Right cardiac atrium (tissue), 5 donors: Measurements from ENCODE around the gene LPCAT1. TPM values are rescaled to one million over a fixed set of nuclear protein-coding genes. Genes with fewer than 3 reads are reported as not detected.

Experiments
- ATAC-seq, 2 donors: fragments of 200-7000 bp; cut with Tn5 transposase; one replicate each; pipeline versions ENCODE4 v1.8.0 to v1.9.1; 2020; ENCODE audit warnings: moderate library complexity in 2 of 2, mild to moderate bottlenecking in 1 of 2
- DNase-seq, 3 donors: peaks; one replicate each; pipeline ENCODE4 v3.0.0-alpha.2; 2020
- H3K27ac ChIP-seq: one replicate; pipeline ENCODE4 v1.5.1; 2013; ENCODE audit warnings: mild to moderate bottlenecking, low read length, control low read depth, moderate library complexity
- H3K27me3 ChIP-seq: one replicate; pipeline ENCODE4 v1.6.1; 2013; ENCODE audit not compliant: control insufficient read depth, insufficient read depth
- H3K4me1 ChIP-seq: one replicate; pipeline ENCODE4 v1.6.1; 2013; ENCODE audit warnings: low read length; ENCODE audit not compliant: control insufficient read depth, insufficient read depth
- H3K4me3 ChIP-seq: one replicate; pipeline ENCODE4 v1.5.1; 2013; ENCODE audit warnings: low read length, control low read depth
- H3K9me3 ChIP-seq: one replicate; pipeline ENCODE4 v1.6.1; 2013; ENCODE audit warnings: low read length; ENCODE audit not compliant: control insufficient read depth
- WGBS: extraction: QIAGEN DNeasy Blood & Tissue Kit; methylation state at CpG from one replicate; pipeline ENCODE4 v1.1.7; 2013; 5-methylcytosine and 5-hydroxymethylcytosine counted together
- intact Hi-C, 4 donors: fragments of 100-400 bp; cut with DNase I; formaldehyde crosslinking; loops; one replicate each; pipeline versions ENCODE4 v1.11.0 to v1.14.0; 2022 to 2023
- microRNA-seq, 2 donors: library from miRNA; unstranded; fragments of <30 nt; microRNA quantifications; one replicate each; pipeline ENCODE4 v1.2.0, GENCODE V29; 2020 to 2021
- polyA plus RNA-seq: library from polyadenylated mRNA; stranded (reverse); fragments of 200-250 nt; gene quantifications from one replicate; pipeline ENCODE4 v1.2.3, GENCODE V29; 2013
- total RNA-seq, 4 donors: library from RNA; stranded (reverse); fragmentation: NEBNext Ultra II Directional; extraction: Animal tissue kit (Norgen Biotek cat#: 25700); gene quantifications; one replicate each; pipeline ENCODE4 v1.2.1, GENCODE V29; 2021
- donor health status: healthy with polysubstance abuse.
- donor health status: DM: no; HTN: yes; CAD: no.
- donor health status: DM: no; HTN: no; CAD: no.
- donor health status: DM: no; HTN: yes; CAD: no; lungs with severe emphysema.
- donor health status: DM: yes; HTN: yes; CAD: no.

Gene LPCAT1
- total and polyA plus RNA-seq, 5 donors = 11.0 to 19.7 (median 15.6) TPM

DNA sequence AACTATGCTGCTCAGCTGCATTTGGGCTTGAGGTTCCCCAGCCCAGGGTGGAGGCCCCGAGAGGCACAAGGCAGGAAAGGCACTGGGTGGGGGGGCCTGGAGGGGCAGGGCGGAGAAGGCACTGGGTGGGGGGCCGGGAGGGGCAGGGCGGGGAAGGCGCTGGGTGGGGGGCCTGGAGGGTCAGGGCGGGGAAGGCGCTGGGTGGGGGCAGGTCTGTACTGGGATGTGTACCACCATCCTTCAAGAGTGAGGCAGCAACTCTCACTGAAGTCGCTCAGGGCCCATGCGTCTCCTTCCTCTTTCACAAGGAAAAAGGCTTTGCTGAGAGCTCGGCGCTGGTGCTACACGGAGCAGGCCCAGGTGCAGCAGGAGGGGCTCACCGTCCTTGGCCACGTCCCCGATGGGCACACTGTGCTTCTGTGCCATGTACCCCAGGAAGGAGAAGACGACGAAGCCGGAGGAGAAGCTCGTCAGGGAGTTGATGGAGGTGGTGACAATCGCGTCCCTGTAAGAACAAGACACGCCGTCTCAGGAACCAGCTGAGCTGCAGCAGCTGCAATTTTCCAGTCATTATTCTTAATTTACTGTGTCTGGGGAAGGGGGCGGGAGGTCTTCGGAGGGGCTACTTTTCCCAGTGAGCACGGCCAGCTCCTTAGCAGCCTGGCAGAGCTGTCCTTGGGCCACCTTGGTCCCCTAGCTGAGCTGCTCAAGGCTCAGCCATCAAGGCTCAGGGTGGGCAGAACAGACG is 109.3 kb downstream of the LPCAT1 start:
- 63% methylated on average over 27 of the region's 27 CpGs for WGBS
- DNase-seq (peak in 1 of 3 donors; percentile 50), ATAC-seq (peak in 1 of 2 donors; percentile 70)
- no peaks in the 10 kb centered on the region for H3K9me3 ChIP-seq
- H3K27ac ChIP-seq = no peak overlapping the region
- H3K27me3 ChIP-seq = no peaks in the 10 kb centered on the region
- H3K4me1 ChIP-seq = no peaks in the 10 kb centered on the region
- intact Hi-C loops = no loop called here
- no peak overlapping the region for H3K4me3 ChIP-seq

DNA sequence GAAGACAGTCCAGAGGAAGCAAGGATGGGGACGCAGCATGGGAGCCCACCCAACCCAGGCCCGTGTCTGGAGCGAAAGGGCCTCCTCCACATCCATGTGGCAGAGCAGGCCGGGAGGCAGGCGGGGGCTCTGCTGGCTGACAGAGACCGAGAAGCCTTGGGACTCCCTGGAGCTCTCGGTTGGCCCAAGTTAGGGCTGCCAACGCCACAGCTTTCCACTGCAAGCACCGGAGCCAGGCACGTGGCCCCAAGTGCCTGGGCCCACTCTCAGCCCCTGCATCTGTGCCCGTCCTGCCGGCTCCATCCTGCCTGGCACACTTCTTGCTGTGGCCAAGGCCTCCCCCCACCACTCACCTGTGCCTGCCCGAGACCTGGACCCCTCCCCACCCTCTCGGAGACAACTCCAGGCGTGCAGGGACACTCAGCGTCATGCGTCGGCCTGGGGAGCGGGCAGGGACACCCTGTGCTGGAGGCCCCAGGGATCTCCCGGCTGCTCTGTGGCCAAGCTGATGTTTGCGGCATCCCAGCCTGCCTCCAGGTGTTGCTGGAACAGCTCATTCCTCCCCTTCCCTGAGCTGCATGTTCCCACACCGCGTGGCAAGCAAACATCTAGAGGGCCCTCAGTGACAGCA is 110.0 kb downstream of the LPCAT1 start:
- H3K27me3 ChIP-seq = no peaks in the 10 kb centered on the region
- ATAC-seq = no peak

DNA sequence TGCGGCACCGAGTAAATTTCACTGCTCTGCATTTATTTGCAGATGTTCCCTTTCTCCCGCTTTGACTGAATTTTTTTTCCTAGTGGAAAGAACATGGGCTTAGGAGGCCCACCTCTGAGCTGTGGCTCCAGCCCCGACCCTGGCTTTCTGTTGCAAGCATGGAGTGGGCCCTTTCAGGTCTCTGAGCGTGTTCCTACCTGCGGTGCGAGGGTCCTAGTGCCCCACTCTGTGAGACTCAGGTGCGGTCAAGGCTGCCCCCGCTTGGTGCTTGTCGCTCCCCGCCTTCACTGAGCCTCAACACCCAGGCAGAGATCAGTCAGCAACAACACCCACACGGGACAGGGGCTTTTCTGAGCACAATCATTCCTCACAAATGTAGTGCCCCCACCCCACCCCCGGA is 110.5 kb downstream of the LPCAT1 start:
- H3K4me1 ChIP-seq = no peaks in the 10 kb centered on the region
- H3K4me3 ChIP-seq = no peak overlapping the region
- intact Hi-C loops = no loop called here
- DNase-seq = no peak
- ATAC-seq = no peak
- H3K9me3 ChIP-seq = no peaks in the 10 kb centered on the region
- no peak overlapping the region for H3K27ac ChIP-seq
- 45% methylated on average over 13 of the region's 13 CpGs for WGBS
- H3K27me3 ChIP-seq = no peaks in the 10 kb centered on the region

More for the DNA sequence above, 110.0 kb downstream of the LPCAT1 start:
- intact Hi-C loops = no loop called here
- Histone ChIP-seq H3K4me1 (no peaks in the 10 kb centered on the region), H3K4me3 (no peak overlapping the region), H3K27ac (no peak overlapping the region), H3K9me3 (no peaks in the 10 kb centered on the region)
- 73% methylated on average over 23 of the region's 23 CpGs for WGBS
- no peak for DNase-seq

DNA sequence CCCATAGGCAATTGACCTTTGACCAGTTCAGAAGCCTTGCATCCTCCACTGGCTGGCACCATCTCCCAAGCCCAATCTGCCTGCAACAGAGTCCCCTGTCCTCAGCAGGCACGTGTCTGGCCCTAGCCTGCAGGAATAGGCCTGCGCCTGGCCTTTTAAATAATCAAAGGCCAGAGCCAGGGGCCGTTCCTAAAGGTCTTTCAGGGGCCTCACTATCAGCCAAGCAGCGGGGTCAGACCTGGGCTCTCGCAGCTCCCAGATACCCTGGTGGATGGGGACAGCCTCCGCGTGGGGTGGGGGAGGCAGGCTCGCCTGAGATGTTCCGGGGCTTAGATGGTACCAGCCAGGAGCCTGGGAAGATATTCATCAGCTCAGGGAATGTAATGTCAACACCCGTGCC is 111.1 kb downstream of the LPCAT1 start:
- Histone ChIP-seq H3K27ac (no peak overlapping the region), H3K4me1 (no peaks in the 10 kb centered on the region), H3K27me3 (no peaks in the 10 kb centered on the region), H3K4me3 (no peak overlapping the region), H3K9me3 (no peaks in the 10 kb centered on the region)
- no peak for DNase-seq
- ATAC-seq = no peak
- intact Hi-C loops = no loop called here
- 31% methylated on average over 10 of the region's 10 CpGs for WGBS

DNA sequence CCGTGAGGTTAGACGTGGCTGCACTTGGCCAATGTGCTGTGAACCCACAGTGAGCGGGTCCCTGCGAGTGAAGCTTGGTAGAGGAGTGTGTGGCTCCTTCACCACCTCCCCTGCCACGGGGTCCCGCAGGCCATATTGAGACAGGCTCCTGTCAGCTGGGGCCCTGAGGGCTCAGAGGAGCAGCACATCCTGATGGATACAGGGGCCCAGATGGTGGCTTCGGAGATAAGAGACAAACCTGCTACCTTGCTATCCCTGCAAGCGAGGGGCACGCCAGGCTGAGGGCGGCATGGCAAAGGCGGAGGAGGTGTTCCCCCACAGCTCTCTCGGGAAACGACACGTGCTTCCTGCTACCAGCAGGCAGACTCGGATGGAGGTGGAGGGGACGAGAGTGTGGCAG is 111.6 kb downstream of the LPCAT1 start:
- H3K9me3 ChIP-seq = no peaks in the 10 kb centered on the region
- ATAC-seq = no peak
- WGBS = 46% methylated on average over 16 of the region's 16 CpGs
- no peaks in the 10 kb centered on the region for H3K4me1 ChIP-seq
- no peaks in the 10 kb centered on the region for H3K27me3 ChIP-seq
- H3K27ac ChIP-seq = no peak overlapping the region
- DNase-seq = no peak
- H3K4me3 ChIP-seq = no peak overlapping the region
- intact Hi-C loops = no loop called here

Small RNA genes lying within 50 kb of the gene (microRNA-seq; reads per million reads assigned to microRNA genes)
- 0 reads per million in 2 donors for gene MIR6075

Other genes with a start within 250 kb of the LPCAT1 start
- gene TERT, start 228.9 kb downstream of the LPCAT1 start, total RNA-seq = not detected
- gene TERT, start 228.9 kb downstream of the LPCAT1 start, polyA plus RNA-seq = not detected
- 10 to 100 TPM; 43.9 to 62.7 (median 50.0) TPM for gene CLPTM1L, start 178.9 kb downstream of the LPCAT1 start, total RNA-seq
- gene CLPTM1L, start 178.9 kb downstream of the LPCAT1 start, polyA plus RNA-seq = 44.0 TPM
- not detected for gene SLC6A3, start 78.5 kb downstream of the LPCAT1 start, total RNA-seq
- not detected for gene SLC6A3, start 78.5 kb downstream of the LPCAT1 start, polyA plus RNA-seq